WTC11 (cell line): ENCODE measurements around the gene TAB3. TPM values are rescaled to one million over a fixed set of nuclear protein-coding genes. Genes with fewer than 3 reads are reported as not detected.

Experiments used
- ATAC-seq: fragments of 200-7000 bp; cut with Tn5 transposase; 2 replicates; pipeline ENCODE4 v1.10.0; 2021; ENCODE audit warnings: mild to moderate bottlenecking, moderate library complexity
- CTCF ChIA-PET: fragments of 300-600 bp; sonication (Branson Sonifier 250); formaldehyde crosslinking; loops from one replicate; lab custom pipeline; 2021; ENCODE audit warnings: antibody characterized with exemption; lab: Charles Lee
- POLR2A ChIA-PET: fragments of 350-600 bp; sonication (Branson Sonifier 250); formaldehyde crosslinking; loops from one replicate; lab custom pipeline; 2021; ENCODE audit warnings: antibody characterized with exemption; lab: Charles Lee
- DNase-seq: peaks from one replicate; pipeline ENCODE4 v3.0.0; 2021; ENCODE audit warnings: low spot score
- H3K27ac Mint-ChIP-seq: 2 replicates; pipeline ENCODE4 v1.8.0; 2021; ENCODE audit warnings: mixed read lengths
- H3K27me3 Mint-ChIP-seq: 2 replicates; pipeline ENCODE4 v1.8.0; 2021; ENCODE audit warnings: low read depth, mild to moderate bottlenecking, moderate library complexity, mixed read lengths
- H3K36me3 Mint-ChIP-seq: 2 replicates; pipeline ENCODE4 v1.8.0; 2021; ENCODE audit warnings: mixed read lengths
- H3K4me1 Mint-ChIP-seq: 2 replicates; pipeline ENCODE4 v1.8.0; 2022; ENCODE audit warnings: mixed read lengths
- H3K4me3 Mint-ChIP-seq: 2 replicates; pipeline ENCODE4 v1.8.0; 2021; ENCODE audit warnings: mild to moderate bottlenecking, moderate library complexity, mixed read lengths
- H3K9me3 Mint-ChIP-seq: 2 replicates; pipeline ENCODE4 v1.8.0; 2021; ENCODE audit warnings: mixed read lengths
- ATF1 ChIP-seq: sonication (generic); formaldehyde crosslinking; IDR thresholded peaks from 2 replicates; pipeline ENCODE4 v1.8.1; 2023; ENCODE audit warnings: mild to moderate bottlenecking, moderate library complexity, missing genetic modification reagents
- EMX1 ChIP-seq: fragments of 250-450 bp; sonication (Bioruptor Pico); IDR thresholded peaks from 2 replicates; pipeline ENCODE4 v1.8.0; 2021; ENCODE audit warnings: mild to moderate bottlenecking
- FOXP4 ChIP-seq: sonication (generic); formaldehyde crosslinking; IDR thresholded peaks from 2 replicates; pipeline ENCODE4 v1.8.0; 2022; ENCODE audit warnings: mild to moderate bottlenecking, missing genetic modification reagents
- NR1H2 ChIP-seq: sonication (generic); formaldehyde crosslinking; IDR thresholded peaks from 2 replicates; pipeline ENCODE4 v1.9.0; 2021; ENCODE audit warnings: mild to moderate bottlenecking, moderate library complexity, missing genetic modification reagents
- NR2C2 ChIP-seq: sonication (generic); formaldehyde crosslinking; IDR thresholded peaks from 2 replicates; pipeline ENCODE4 v1.8.0; 2022; ENCODE audit warnings: mild to moderate bottlenecking, missing genetic modification reagents
- NR3C1 ChIP-seq: sonication (generic); formaldehyde crosslinking; conservative IDR thresholded peaks from 2 replicates; pipeline ENCODE4 v1.8.1; 2023; ENCODE audit warnings: low read depth, mild to moderate bottlenecking, missing genetic modification reagents
- TEAD4 ChIP-seq: sonication (generic); formaldehyde crosslinking; IDR thresholded peaks from 2 replicates; pipeline ENCODE4 v1.8.0; 2022; ENCODE audit warnings: mild to moderate bottlenecking, missing genetic modification reagents
- USF2 ChIP-seq: sonication (generic); formaldehyde crosslinking; IDR thresholded peaks from 2 replicates; pipeline ENCODE4 v1.8.1; 2023; ENCODE audit warnings: mild to moderate bottlenecking, missing genetic modification reagents, moderate library complexity
- ZNF281 ChIP-seq: sonication (generic); formaldehyde crosslinking; IDR thresholded peaks from 2 replicates; pipeline ENCODE4 v1.8.0; 2023; ENCODE audit warnings: mild to moderate bottlenecking, missing genetic modification reagents
- total RNA-seq: library from RNA; stranded (reverse); gene quantifications from 3 replicates; pipeline ENCODE4 v1.2.3, GENCODE V29; 2021
- TF ChIP-seq, protein P1 (sequence below): sonication (generic); formaldehyde crosslinking; IDR thresholded peaks from 2 replicates; pipeline ENCODE4 v1.8.0; 2022; ENCODE audit warnings: missing genetic modification reagents
- TF ChIP-seq, protein P2 (sequence below): sonication (generic); formaldehyde crosslinking; IDR thresholded peaks from 2 replicates; pipeline ENCODE4 v1.8.1; 2022; ENCODE audit warnings: low read depth, mild to moderate bottlenecking, moderate library complexity, missing genetic modification reagents, borderline replicate concordance
- TF ChIP-seq, protein P3 (sequence below): fragments of 250-450 bp; sonication (Bioruptor Pico); conservative IDR thresholded peaks from 2 replicates; pipeline ENCODE4 v1.9.0; 2021; ENCODE audit warnings: mild to moderate bottlenecking

The TAB3 gene
- total RNA-seq, 1 experiment from 2014 or later = 12.0 TPM

GRCh38 chrX:30875957-30876356 lies 13.1 kb downstream of the TAB3 start:
- Mint-ChIP-seq H3K27me3 (no peaks in the 10 kb centered on the region), H3K4me1 (peaks cover 29% of the 10 kb centered on the region), H3K4me3 (no peak overlapping the region), H3K27ac (0 out of 2 replicates have a peak overlapping the region, but pooled peaks have one; percentile 60), H3K9me3 (no peaks in the 10 kb centered on the region), H3K36me3 (no peaks in the 10 kb centered on the region)
- no peak for TF ChIP-seq USF2
- TF ChIP-seq, protein P1, sequence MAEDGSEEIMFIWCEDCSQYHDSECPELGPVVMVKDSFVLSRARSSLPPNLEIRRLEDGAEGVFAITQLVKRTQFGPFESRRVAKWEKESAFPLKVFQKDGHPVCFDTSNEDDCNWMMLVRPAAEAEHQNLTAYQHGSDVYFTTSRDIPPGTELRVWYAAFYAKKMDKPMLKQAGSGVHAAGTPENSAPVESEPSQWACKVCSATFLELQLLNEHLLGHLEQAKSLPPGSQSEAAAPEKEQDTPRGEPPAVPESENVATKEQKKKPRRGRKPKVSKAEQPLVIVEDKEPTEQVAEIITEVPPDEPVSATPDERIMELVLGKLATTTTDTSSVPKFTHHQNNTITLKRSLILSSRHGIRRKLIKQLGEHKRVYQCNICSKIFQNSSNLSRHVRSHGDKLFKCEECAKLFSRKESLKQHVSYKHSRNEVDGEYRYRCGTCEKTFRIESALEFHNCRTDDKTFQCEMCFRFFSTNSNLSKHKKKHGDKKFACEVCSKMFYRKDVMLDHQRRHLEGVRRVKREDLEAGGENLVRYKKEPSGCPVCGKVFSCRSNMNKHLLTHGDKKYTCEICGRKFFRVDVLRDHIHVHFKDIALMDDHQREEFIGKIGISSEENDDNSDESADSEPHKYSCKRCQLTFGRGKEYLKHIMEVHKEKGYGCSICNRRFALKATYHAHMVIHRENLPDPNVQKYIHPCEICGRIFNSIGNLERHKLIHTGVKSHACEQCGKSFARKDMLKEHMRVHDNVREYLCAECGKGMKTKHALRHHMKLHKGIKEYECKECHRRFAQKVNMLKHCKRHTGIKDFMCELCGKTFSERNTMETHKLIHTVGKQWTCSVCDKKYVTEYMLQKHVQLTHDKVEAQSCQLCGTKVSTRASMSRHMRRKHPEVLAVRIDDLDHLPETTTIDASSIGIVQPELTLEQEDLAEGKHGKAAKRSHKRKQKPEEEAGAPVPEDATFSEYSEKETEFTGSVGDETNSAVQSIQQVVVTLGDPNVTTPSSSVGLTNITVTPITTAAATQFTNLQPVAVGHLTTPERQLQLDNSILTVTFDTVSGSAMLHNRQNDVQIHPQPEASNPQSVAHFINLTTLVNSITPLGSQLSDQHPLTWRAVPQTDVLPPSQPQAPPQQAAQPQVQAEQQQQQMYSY (CRISPR knock-in tag) = no peak
- TF ChIP-seq, protein P2, sequence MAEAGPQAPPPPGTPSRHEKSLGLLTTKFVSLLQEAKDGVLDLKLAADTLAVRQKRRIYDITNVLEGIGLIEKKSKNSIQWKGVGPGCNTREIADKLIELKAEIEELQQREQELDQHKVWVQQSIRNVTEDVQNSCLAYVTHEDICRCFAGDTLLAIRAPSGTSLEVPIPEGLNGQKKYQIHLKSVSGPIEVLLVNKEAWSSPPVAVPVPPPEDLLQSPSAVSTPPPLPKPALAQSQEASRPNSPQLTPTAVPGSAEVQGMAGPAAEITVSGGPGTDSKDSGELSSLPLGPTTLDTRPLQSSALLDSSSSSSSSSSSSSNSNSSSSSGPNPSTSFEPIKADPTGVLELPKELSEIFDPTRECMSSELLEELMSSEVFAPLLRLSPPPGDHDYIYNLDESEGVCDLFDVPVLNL (CRISPR knock-in tag) = no peak
- ChIA-PET CTCF (no interaction called here), POLR2A (no interaction called here)
- ATAC-seq (no peak), DNase-seq (no peak)

- Mint-ChIP-seq H3K27me3 (no peaks in the 10 kb centered on the region), H3K4me1 (peaks cover 21% of the 10 kb centered on the region), H3K9me3 (no peaks in the 10 kb centered on the region), H3K27ac (no peak overlapping the region; the same call in 1 of the 2 replicates), H3K4me3 (no peak overlapping the region), H3K36me3 (no peaks in the 10 kb centered on the region)
- POLR2A ChIA-PET = no interaction called here
- ATAC-seq (no peak), DNase-seq (no peak)
- TF ChIP-seq FOXP4 (CRISPR knock-in tag) (no peak), NR1H2 (CRISPR knock-in tag) (no peak), ZNF281 (CRISPR knock-in tag) (no peak)
- TF ChIP-seq, protein P2 (CRISPR knock-in tag) = no peak
- CTCF ChIA-PET = no interaction called here
Observed at GRCh38 chrX:30874851-30875250, 14.2 kb downstream of the TAB3 start.

DNA sequence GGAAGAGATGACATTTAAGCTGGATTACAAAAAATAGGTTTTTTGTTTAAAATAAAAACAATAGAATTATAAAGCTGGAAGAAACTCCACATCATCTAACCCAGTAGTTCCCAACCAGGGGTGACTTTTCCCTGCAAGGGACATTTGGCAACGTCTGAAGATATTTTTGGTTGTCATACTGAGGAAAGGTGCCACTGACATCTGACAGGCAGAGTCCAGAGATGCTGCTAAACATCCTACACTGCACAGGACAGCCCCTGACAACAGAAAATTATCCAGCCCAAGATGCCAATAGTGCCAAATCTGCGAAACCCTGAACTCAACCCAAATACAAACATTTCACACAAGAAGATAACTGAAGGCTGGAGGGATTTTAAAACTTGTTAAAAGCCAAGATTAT lies 18.5 kb downstream of the TAB3 start:
- Mint-ChIP-seq H3K4me1 (peaks cover 6% of the 10 kb centered on the region), H3K27ac (no peak overlapping the region)
- POLR2A ChIA-PET = no interaction called here
- TF ChIP-seq TEAD4 (CRISPR knock-in tag) = no peak
- no peak for TF ChIP-seq NR3C1 (CRISPR knock-in tag)
- TF ChIP-seq EMX1 (CRISPR knock-in tag) = no peak
- TF ChIP-seq, protein P3, sequence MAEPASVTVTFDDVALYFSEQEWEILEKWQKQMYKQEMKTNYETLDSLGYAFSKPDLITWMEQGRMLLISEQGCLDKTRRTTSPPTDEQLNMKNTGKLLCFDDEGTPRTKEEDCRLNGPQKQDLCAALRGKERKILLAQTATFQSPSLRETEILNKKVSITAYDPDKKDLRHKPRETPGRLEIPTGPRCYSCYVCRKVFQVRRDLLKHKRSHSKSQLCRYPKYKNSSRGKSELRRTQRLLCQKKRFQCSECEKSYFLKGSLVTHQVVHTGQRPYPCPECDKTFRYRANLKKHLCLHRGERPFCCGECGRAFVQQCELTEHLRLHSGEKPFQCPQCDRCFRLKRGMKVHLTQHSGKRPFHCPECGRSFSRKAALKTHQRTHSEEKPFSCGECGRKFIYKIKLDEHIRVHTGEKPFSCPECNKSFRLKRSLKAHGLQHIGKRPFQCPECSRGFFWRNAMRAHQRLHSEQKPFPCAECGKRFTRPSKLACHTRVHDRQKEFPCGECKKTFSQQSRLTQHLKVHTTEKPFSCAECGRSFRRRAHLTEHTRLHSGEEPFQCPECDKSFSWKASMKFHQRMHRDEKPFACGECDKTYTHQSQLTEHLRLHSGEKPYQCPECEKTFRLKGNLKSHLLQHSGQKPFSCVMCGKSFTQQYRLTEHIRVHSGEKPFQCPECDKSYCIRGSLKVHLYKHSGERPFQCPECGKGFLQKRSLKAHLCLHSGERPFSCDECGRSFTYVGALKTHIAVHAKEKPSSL (CRISPR knock-in tag) = no peak
- no peak for TF ChIP-seq ATF1
- TF ChIP-seq FOXP4 (CRISPR knock-in tag) = no peak
- no peak for TF ChIP-seq NR2C2 (CRISPR knock-in tag)

More for the DNA sequence above, 18.5 kb downstream of the TAB3 start:
- H3K36me3 Mint-ChIP-seq = no peaks in the 10 kb centered on the region
- no peaks in the 10 kb centered on the region for H3K9me3 Mint-ChIP-seq
- H3K27me3 Mint-ChIP-seq = no peaks in the 10 kb centered on the region
- H3K4me3 Mint-ChIP-seq = no peak overlapping the region
- DNase-seq (no peak), ATAC-seq (no peak)
- CTCF ChIA-PET = no interaction called here
